ENCODE data around the gene TSC2.
A peak's percentile ranks its signal among the peaks of the same experiment; 100 is the strongest.
"Not testable (repeated sequence)": the region's sequence is repeated elsewhere in the genome, so short reads cannot be mapped to it uniquely, and the experiment has no call there.

The TSC2 gene

GRCh38 chr16:2033057-2033908 is 14.5 kb upstream of the TSC2 start:
- TF ChIP-seq CTCF (IDR thresholded peaks at IDR 0.05; ENCODE audit: low read depth, low read length), result no peak
- DNase-seq (ENCODE audit: extremely low read depth, low read depth), result no peak

- DNase-seq (ENCODE audit: extremely low read depth, low read depth), result not testable (repeated sequence)
Observed at GRCh38 chr16:2033909-2034695, 13.7 kb upstream of the TSC2 start.

- DNase-seq (ENCODE audit: extremely low read depth, low read depth), result no peak
- TF ChIP-seq CTCF (IDR thresholded peaks at IDR 0.05; ENCODE audit: low read depth, low read length), result no peak
Observed at GRCh38 chr16:2034696-2035430, 12.9 kb upstream of the TSC2 start.

- TF ChIP-seq CTCF (IDR thresholded peaks at IDR 0.05; ENCODE audit: low read depth, low read length), result no peak
- DNase-seq (ENCODE audit: extremely low read depth, low read depth), result peak; percentile 60
Observed at GRCh38 chr16:2035431-2036199, 12.2 kb upstream of the TSC2 start.

GRCh38 chr16:2036200-2036966 is 11.4 kb upstream of the TSC2 start:
- no peak for DNase-seq (ENCODE audit: extremely low read depth, low read depth)
- TF ChIP-seq CTCF (IDR thresholded peaks at IDR 0.05; ENCODE audit: low read depth, low read length), result no peak

GRCh38 chr16:2037115-2037514 is 10.7 kb upstream of the TSC2 start:
- no peak for TF ChIP-seq CTCF (IDR thresholded peaks at IDR 0.05; ENCODE audit: low read depth, low read length)
- no peak for DNase-seq (ENCODE audit: extremely low read depth, low read depth)

Data from AG09319 (cell line).